Measurements from ENCODE around the gene GRHL1.

Gene GRHL1

GRCh38 chr2:10045561-10046355 lies 94.3 kb downstream of the GRHL1 start (continued):
- TF ChIP-seq FEZF1 (tag by site-specific recombination; IDR thresholded peaks at IDR 0.05), result no peak
- TF ChIP-seq ZNF148 (tag by site-specific recombination; IDR thresholded peaks at IDR 0.05; ENCODE audit: borderline replicate concordance), result no peak
- TF ChIP-seq, protein P1, sequence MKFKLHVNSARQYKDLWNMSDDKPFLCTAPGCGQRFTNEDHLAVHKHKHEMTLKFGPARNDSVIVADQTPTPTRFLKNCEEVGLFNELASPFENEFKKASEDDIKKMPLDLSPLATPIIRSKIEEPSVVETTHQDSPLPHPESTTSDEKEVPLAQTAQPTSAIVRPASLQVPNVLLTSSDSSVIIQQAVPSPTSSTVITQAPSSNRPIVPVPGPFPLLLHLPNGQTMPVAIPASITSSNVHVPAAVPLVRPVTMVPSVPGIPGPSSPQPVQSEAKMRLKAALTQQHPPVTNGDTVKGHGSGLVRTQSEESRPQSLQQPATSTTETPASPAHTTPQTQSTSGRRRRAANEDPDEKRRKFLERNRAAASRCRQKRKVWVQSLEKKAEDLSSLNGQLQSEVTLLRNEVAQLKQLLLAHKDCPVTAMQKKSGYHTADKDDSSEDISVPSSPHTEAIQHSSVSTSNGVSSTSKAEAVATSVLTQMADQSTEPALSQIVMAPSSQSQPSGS (tag by site-specific recombination; IDR thresholded peaks at IDR 0.05; ENCODE audit: low read depth), result no peak
- no peak for TF ChIP-seq GFI1B (tag by site-specific recombination; IDR thresholded peaks at IDR 0.05)
- no peak for TF ChIP-seq ZNF707 (tag by site-specific recombination; IDR thresholded peaks at IDR 0.05)
- no peak for TF ChIP-seq ZBTB48 (tag by site-specific recombination; IDR thresholded peaks at IDR 0.05)
- no peak for TF ChIP-seq YY2 (tag by site-specific recombination; IDR thresholded peaks at IDR 0.05)
- no peak for TF ChIP-seq KLF16 (tag by site-specific recombination; IDR thresholded peaks at IDR 0.05)

DNA sequence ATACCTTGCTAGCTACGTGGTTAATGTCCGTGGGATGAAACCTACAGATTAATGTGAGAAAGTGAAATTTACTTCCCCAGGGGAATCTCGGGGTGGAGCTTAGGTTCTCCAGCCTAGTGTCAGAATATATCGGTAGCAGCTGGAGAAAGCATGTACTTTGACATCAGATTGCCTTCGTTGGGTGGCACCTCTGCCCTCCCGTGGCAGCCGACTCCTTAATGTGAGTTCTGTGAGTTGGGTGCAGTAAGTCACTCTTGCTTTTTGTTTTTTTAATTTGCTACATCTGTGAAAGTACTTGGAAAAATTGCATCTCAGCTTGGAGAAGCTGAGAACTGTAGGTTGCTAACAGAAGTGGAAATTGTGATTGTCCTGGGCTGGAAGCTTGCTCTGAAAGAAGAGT lies 95.4 kb downstream of the GRHL1 start:
- ChIA-PET POLR2A (interaction anchor here (1.4 to 2.1 kb wide), 2 partner anchors 10 to 204 kb away, joined by 4 to 7 read pairs; partner anchors contain the start of gene TAF1B), CTCF (interaction anchor here (0.5 to 6.3 kb wide), 12 partner anchors 15 to 388 kb away, joined by 3 to 66 read pairs (median 5); partner anchors contain the start of gene TAF1B)
- TF ChIP-seq PRDM1 (tag by site-specific recombination; IDR thresholded peaks at IDR 0.05) (peak; percentile 58), ZNF585B (tag by site-specific recombination; IDR thresholded peaks at IDR 0.05) (no peak), ZNF530 (tag by site-specific recombination; IDR thresholded peaks at IDR 0.05; ENCODE audit: low read depth) (no peak)
- no peak overlapping the region for H3K27ac ChIP-seq (ENCODE audit: extremely low read depth, low read depth, low read length)
- peaks cover 2% of the 10 kb centered on the region for H3K4me1 ChIP-seq (ENCODE audit: control insufficient read depth, insufficient read depth, low read length)
- H3K4me3 ChIP-seq (ENCODE audit: low read depth, low read length), result no peak overlapping the region
- no peaks in the 10 kb centered on the region for H3K9me3 ChIP-seq (ENCODE audit: control insufficient read depth, insufficient read depth, low read depth, low read length)
- peaks cover 0 to 37% of the 10 kb centered on the region in 2 experiments; a peak in 2 of 3 replicates for H3K36me3 ChIP-seq (ENCODE audit: control insufficient read depth in 2 of 2, insufficient read depth in 1 of 2, low read length in 2 of 2)

DNA sequence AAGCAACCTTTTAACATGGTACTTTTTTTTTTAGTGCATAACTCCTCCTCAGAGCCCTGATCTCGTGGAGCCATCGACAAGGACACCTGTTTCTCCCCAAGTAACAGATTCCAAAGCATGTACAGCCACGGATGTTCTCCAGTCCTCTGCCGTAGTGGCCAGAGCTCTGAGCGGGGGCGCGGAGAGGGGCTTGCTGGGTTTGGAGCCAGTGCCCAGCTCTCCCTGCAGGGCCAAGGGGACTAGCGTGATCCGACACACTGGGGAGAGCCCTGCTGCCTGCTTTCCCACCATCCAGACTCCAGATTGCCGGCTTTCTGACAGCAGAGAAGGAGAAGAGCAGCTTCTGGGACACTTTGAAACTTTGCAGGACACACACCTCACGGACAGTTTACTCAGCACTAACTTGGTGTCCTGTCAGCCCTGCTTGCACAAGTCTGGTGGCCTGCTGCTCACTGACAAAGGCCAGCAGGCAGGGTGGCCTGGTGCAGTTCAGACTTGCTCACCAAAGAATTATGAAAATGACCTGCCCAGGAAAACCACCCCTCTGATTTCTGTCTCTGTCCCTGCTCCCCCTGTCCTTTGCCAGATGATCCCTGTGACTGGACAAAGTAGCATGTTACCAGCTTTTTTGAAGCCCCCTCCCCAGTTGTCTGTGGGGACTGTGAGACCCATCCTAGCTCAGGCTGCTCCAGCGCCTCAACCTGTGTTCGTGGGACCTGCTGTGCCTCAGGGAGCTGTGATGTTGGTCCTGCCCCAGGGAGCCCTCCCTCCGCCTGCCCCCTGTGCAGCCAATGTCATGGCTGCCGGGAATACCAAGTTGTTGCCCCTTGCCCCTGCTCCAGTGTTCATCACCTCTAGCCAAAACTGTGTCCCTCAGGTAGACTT lies 96.4 kb downstream of the GRHL1 start:
- Histone ChIP-seq H3K4me1 (ENCODE audit: control insufficient read depth, insufficient read depth, low read length) (peaks cover 2% of the 10 kb centered on the region), H3K27ac (ENCODE audit: extremely low read depth, low read depth, low read length) (no peak overlapping the region), H3K4me3 (ENCODE audit: low read depth, low read length) (no peak overlapping the region), H3K36me3 (ENCODE audit: control insufficient read depth in 2 of 2, insufficient read depth in 1 of 2, low read length in 2 of 2) (peaks cover 0 to 44% of the 10 kb centered on the region in 2 experiments; a peak in 2 of 3 replicates), H3K9me3 (ENCODE audit: control insufficient read depth, insufficient read depth, low read depth, low read length) (no peaks in the 10 kb centered on the region)
- TF ChIP-seq SALL2 (tag by site-specific recombination; IDR thresholded peaks at IDR 0.05; ENCODE audit: borderline replicate concordance) (no peak), ZIC2 (tag by site-specific recombination; IDR thresholded peaks at IDR 0.05) (peak; percentile 16; the same call in 1 of the 2 replicates), ZNF600 (tag by site-specific recombination; IDR thresholded peaks at IDR 0.05) (peak; percentile 51)
- ChIA-PET CTCF (interaction anchor here (0.6 to 6.3 kb wide), 21 partner anchors 10 to 453 kb away, joined by 3 to 66 read pairs (median 5); partner anchors contain the start of gene TAF1B), POLR2A (interaction anchor here (0.6 to 2.1 kb wide), 7 partner anchors 9 to 234 kb away, joined by 3 to 11 read pairs (median 4); partner anchors contain the start of gene TAF1B)
